Adrenal gland (tissue), 12 donors: ENCODE results near the gene ITFG1. TPM values are rescaled to one million over a fixed set of nuclear protein-coding genes. Genes with fewer than 3 reads are reported as not detected.
"Not testable (repeated sequence)": the region's sequence is repeated elsewhere in the genome, so short reads cannot be mapped to it uniquely, and the experiment has no call there.

Source experiments
- DNase-seq, 7 donors: peaks; one replicate each; pipeline ENCODE4 v3.0.0-alpha.2; 2019 to 2020
- H3K27ac ChIP-seq, 5 donors: fragments of 200-600 bp; sonication (generic) in 4 of 5; 1 replicate in 3 of 5; 2 replicates in 2 of 5; pipeline versions ENCODE4 v1.5.1 to v1.8.0; 2016 to 2020; ENCODE audit warnings: mild to moderate bottlenecking in 1 of 5
- H3K27me3 ChIP-seq: fragments of 200-600 bp; 2 replicates; pipeline ENCODE4 v1.8.0; 2021
- H3K36me3 ChIP-seq, 2 donors: fragments of 200-600 bp; replicated peaks in 1 of 2; 1 replicate in 1 of 2; 2 replicates in 1 of 2; pipeline versions ENCODE4 v1.5.1 to v1.8.0; 2018 to 2022
- H3K4me1 ChIP-seq, 2 donors: fragments of 200-600 bp; replicated peaks in 1 of 2; 1 replicate in 1 of 2; 2 replicates in 1 of 2; pipeline versions ENCODE4 v1.5.1 to v1.8.0; 2018 to 2021
- H3K4me3 ChIP-seq, 4 donors: fragments of 200-600 bp; sonication (generic) in 3 of 4; one replicate each; pipeline ENCODE4 v1.5.1; 2016 to 2018
- H3K9me3 ChIP-seq, 3 donors: fragments of 200-600 bp; sonication (generic) in 1 of 3; replicated peaks in 1 of 3; 1 replicate in 2 of 3; 2 replicates in 1 of 3; pipeline versions ENCODE4 v1.5.1 to v1.8.0; 2016 to 2021
- CTCF ChIP-seq, 6 experiments: fragments of 450-650 bp in 4 of 6; fragments of 200-600 bp in 2 of 6; sonication (generic) in 1 of 6; IDR thresholded peaks; 1 replicate in 5 of 6; 2 replicates in 1 of 6; pipeline versions ENCODE4 v1.5.1 to v1.8.0; 2016 to 2021; ENCODE audit warnings: antibody characterized with exemption in 6 of 6, mild to moderate bottlenecking in 2 of 6, moderate library complexity in 1 of 6
- POLR2A ChIP-seq, 2 donors: fragments of 450-650 bp; IDR thresholded peaks; one replicate each; pipeline ENCODE4 v1.6.1; 2017; ENCODE audit warnings: antibody characterized with exemption in 2 of 2, mild to moderate bottlenecking in 2 of 2, moderate library complexity in 1 of 2
- WGBS, 4 donors: extraction: QIAGEN DNeasy Blood & Tissue Kit in 2 of 4; methylation state at CpG; one replicate each; pipeline versions ENCODE4 v1.1.5 to v1.1.7; 2013 to 2017; 5-methylcytosine and 5-hydroxymethylcytosine counted together
- intact Hi-C, 2 donors: fragments of 100-400 bp; cut with DNase I; formaldehyde crosslinking; loops; one replicate each; pipeline versions ENCODE4 v1.14.1 to v1.15.0; 2022 to 2023
- polyA plus RNA-seq, 3 donors: library from polyadenylated mRNA; stranded (reverse); fragments of 200-250 nt in 2 of 3; fragments of 350-450 nt in 1 of 3; fragmentation: Illumina TruSeq in 1 of 3; extraction: RNeasy Lipid Tissue Mini Kit (QIAGEN cat#74804) in 1 of 3; gene quantifications; one replicate each; pipeline ENCODE4 v1.2.3, GENCODE V29; 2013 to 2014
- total RNA-seq, 9 donors: library from RNA; depleted of rRNA in 4 of 9; stranded (reverse); fragments of >200 nt in 4 of 9; fragments of 120-200 nt in 1 of 9; fragmentation: NEBNext Ultra II Directional in 1 of 9; extraction: Animal tissue kit (Norgen Biotek cat#: 25700) in 1 of 9; gene quantifications; one replicate each; pipeline versions ENCODE4 v1.1.0 to v1.2.4, GENCODE V29; 2013 to 2023
- donor health status: healthy with polysubstance abuse.
- donor health status: Bipolar disorder and iron deficiency.
- donor health status: DM: yes; HTN: yes; CAD: no.
- donor health status: DM: no; HTN: no; CAD: no.
- donor health status: DM: no; HTN: no; CAD: no.
- donor health status: DM: yes; HTN: yes; CAD: no.

The ITFG1 gene
- total and polyA plus RNA-seq, 12 donors = 8.4 to 246 (median 84.4) TPM

GRCh38 chr16:47446431-47446830 is 14.4 kb downstream of the ITFG1 start:
- TF ChIP-seq CTCF (IDR thresholded peaks at IDR 0.05) = no peak
- TF ChIP-seq POLR2A (IDR thresholded peaks at IDR 0.05) = no peak
- Histone ChIP-seq H3K27ac (no peak overlapping the region), H3K9me3 (no peaks in the 10 kb centered on the region), H3K4me3 (no peak overlapping the region), H3K27me3 (no peaks in the 10 kb centered on the region), H3K4me1 (peaks cover 0 to 12% of the 10 kb centered on the region in 2 donors), H3K36me3 (peaks cover 0 to 6% of the 10 kb centered on the region in 2 donors)
- intact Hi-C loops = no loop called here
- WGBS, 4 donors = 98 to 100% (median 100%) methylated on average over 3 of the region's 3 CpGs
- DNase-seq = no peak

GRCh38 chr16:47442884-47443283 is 18.0 kb downstream of the ITFG1 start:
- H3K27me3 ChIP-seq, H3K9me3 ChIP-seq, H3K4me3 ChIP-seq, intact Hi-C loops, H3K27ac ChIP-seq, H3K4me1 ChIP-seq, H3K36me3 ChIP-seq, DNase-seq: not testable (repeated sequence)

GRCh38 chr16:47440066-47440465 is 20.8 kb downstream of the ITFG1 start:
- H3K36me3 ChIP-seq, H3K4me1 ChIP-seq, DNase-seq, intact Hi-C loops, H3K4me3 ChIP-seq, H3K27ac ChIP-seq, H3K27me3 ChIP-seq, H3K9me3 ChIP-seq: not testable (repeated sequence)
- 93 to 97% (median 96%) methylated on average over 3 of the region's 3 CpGs for WGBS, 4 donors

GRCh38 chr16:47434274-47434673 is 26.6 kb downstream of the ITFG1 start:
- H3K4me3 ChIP-seq, H3K27ac ChIP-seq, H3K9me3 ChIP-seq, DNase-seq, H3K4me1 ChIP-seq, intact Hi-C loops, H3K27me3 ChIP-seq, H3K36me3 ChIP-seq: not testable (repeated sequence)
- WGBS, 4 donors = 86 to 97% (median 91%) methylated on average over 2 of the region's 2 CpGs

- intact Hi-C loops = no loop called here
- DNase-seq = no peak
Observed at GRCh38 chr16:47431960-47432359, 28.9 kb downstream of the ITFG1 start.

More at GRCh38 chr16:47431960-47432359, 28.9 kb downstream of the ITFG1 start:
- no peaks in the 10 kb centered on the region for H3K27me3 ChIP-seq
- TF ChIP-seq CTCF (IDR thresholded peaks at IDR 0.05) = no peak
- TF ChIP-seq POLR2A (IDR thresholded peaks at IDR 0.05) = no peak
- no peaks in the 10 kb centered on the region for H3K9me3 ChIP-seq
- H3K27ac ChIP-seq = no peak overlapping the region
- 82 to 91% (median 83%) methylated on average over 3 of the region's 3 CpGs for WGBS, 4 donors
- H3K4me3 ChIP-seq = no peak overlapping the region
- H3K36me3 ChIP-seq = peaks cover 0 to 12% of the 10 kb centered on the region in 2 donors
- H3K4me1 ChIP-seq = no peaks in the 10 kb centered on the region
